Measurements from ENCODE around the gene ZNF804A. TPM values are rescaled to one million over a fixed set of nuclear protein-coding genes. Genes with fewer than 3 reads are reported as not detected.
A peak's percentile ranks its signal among the peaks of the same experiment; 100 is the strongest.

The ZNF804A gene
- total RNA-seq, 1 experiment from 2014 or later: not detected

DNA sequence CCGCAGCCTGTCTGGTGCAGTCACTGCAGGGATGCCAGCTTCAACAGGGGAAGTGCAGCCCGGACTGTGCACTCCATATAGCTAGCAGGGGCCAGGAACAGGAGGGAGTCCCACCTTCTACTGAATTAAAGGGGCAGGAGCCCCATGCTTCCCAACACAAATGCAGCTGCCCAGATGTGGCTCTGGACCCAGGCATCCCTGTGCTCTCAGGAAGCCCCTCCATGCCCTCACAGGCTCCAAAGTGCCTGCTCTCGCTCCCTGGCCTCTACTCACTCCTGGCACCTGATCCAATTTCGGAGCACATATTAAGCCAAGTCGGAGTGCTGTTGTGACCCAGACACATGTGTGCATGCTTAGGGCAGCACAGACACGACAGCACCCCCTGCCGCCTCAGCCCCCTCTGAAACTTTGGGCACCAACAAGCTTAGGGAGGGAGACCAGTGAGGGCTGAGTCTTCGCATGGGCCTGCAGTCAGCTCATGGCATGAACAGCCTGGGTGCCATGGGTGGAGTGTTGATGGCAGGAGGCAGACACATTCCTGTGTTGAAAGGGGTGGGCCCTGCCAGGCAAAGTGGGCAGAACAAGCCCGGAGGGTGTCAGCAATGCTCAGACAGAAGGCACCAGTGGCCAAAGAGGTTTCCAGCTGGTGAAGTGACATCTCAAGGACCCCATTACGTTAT lies 83.5 kb downstream of the ZNF804A start:
- H3K36me3 Mint-ChIP-seq (ENCODE audit: insufficient read depth, unreplicated experiment): no peaks in the 10 kb centered on the region
- no peak for DNase-seq
- no peaks in the 10 kb centered on the region for H3K36me3 ChIP-seq (ENCODE audit: control insufficient read depth, insufficient read depth, low read length)
- H3K9me3 ChIP-seq: no peaks in the 10 kb centered on the region; the same call in 1 of the 2 replicates
- ChIA-PET CTCF (no interaction called here), POLR2A (no interaction called here)
- H3K4me1 Mint-ChIP-seq (ENCODE audit: low read depth, unreplicated experiment): no peaks in the 10 kb centered on the region
- no peak overlapping the region for H3K4me3 ChIP-seq (ENCODE audit: low read depth, low read length)
- H3K27me3 ChIP-seq (replicated peaks; ENCODE audit: control insufficient read depth, insufficient read depth, low read length): no peaks in the 10 kb centered on the region
- no peaks in the 10 kb centered on the region for H3K4me1 ChIP-seq
- H3K4me3 Mint-ChIP-seq (ENCODE audit: unreplicated experiment): no peak overlapping the region
- H3K27me3 Mint-ChIP-seq (ENCODE audit: insufficient read depth, unreplicated experiment): no peaks in the 10 kb centered on the region
- BruUV-seq (replicated peaks): no TSS peak
- no peaks in the 10 kb centered on the region for H3K9me3 Mint-ChIP-seq (ENCODE audit: unreplicated experiment)
- no peak overlapping the region for H3K27ac Mint-ChIP-seq (ENCODE audit: unreplicated experiment)
- TF ChIP-seq, protein P1, sequence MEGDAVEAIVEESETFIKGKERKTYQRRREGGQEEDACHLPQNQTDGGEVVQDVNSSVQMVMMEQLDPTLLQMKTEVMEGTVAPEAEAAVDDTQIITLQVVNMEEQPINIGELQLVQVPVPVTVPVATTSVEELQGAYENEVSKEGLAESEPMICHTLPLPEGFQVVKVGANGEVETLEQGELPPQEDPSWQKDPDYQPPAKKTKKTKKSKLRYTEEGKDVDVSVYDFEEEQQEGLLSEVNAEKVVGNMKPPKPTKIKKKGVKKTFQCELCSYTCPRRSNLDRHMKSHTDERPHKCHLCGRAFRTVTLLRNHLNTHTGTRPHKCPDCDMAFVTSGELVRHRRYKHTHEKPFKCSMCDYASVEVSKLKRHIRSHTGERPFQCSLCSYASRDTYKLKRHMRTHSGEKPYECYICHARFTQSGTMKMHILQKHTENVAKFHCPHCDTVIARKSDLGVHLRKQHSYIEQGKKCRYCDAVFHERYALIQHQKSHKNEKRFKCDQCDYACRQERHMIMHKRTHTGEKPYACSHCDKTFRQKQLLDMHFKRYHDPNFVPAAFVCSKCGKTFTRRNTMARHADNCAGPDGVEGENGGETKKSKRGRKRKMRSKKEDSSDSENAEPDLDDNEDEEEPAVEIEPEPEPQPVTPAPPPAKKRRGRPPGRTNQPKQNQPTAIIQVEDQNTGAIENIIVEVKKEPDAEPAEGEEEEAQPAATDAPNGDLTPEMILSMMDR (IDR thresholded peaks at IDR 0.05; ENCODE audit: insufficient read depth in 1 of 2, low read depth in 1 of 2, low read length in 1 of 2, severe bottlenecking in 1 of 2, unreplicated experiment in 1 of 2): no peak
- intact Hi-C loops (cut with micrococcal nuclease; ENCODE audit: unreplicated experiment): no loop called here

DNA sequence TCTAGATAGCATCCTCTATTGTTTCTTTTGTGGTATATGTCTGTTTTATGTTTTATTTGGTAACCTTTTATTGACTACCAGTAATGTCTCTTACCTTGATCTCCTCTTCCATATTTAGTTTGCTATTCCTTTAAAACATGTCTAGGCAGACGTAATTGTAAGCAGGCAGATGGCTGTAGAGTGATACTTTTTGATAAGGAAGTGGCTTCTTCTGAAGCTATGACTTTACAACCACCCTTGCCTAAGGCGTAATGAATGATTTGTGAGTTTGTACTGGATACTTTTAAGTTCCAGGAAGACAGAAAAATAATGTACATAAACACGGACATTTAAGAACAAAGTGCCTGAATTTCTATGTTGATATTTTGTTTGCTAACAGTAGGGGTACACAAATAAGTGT lies 85.6 kb downstream of the ZNF804A start:
- BruUV-seq (replicated peaks): no TSS peak
- Histone ChIP-seq H3K27me3 (replicated peaks; ENCODE audit: control insufficient read depth, insufficient read depth, low read length) (no peaks in the 10 kb centered on the region), H3K4me3 (ENCODE audit: low read depth, low read length) (no peak overlapping the region), H3K9me3 (no peaks in the 10 kb centered on the region; the same call in 1 of the 2 replicates), H3K4me1 (no peaks in the 10 kb centered on the region), H3K36me3 (ENCODE audit: control insufficient read depth, insufficient read depth, low read length) (no peaks in the 10 kb centered on the region)
- intact Hi-C loops (cut with micrococcal nuclease; ENCODE audit: unreplicated experiment): no loop called here
- ChIA-PET CTCF (no interaction called here), POLR2A (no interaction called here)
- Mint-ChIP-seq H3K4me1 (ENCODE audit: low read depth, unreplicated experiment) (no peaks in the 10 kb centered on the region), H3K36me3 (ENCODE audit: insufficient read depth, unreplicated experiment) (no peaks in the 10 kb centered on the region), H3K27ac (ENCODE audit: unreplicated experiment) (no peak overlapping the region), H3K9me3 (ENCODE audit: unreplicated experiment) (no peaks in the 10 kb centered on the region), H3K4me3 (ENCODE audit: unreplicated experiment) (no peak overlapping the region), H3K27me3 (ENCODE audit: insufficient read depth, unreplicated experiment) (no peaks in the 10 kb centered on the region)
- DNase-seq: no peak
- TF ChIP-seq, protein P1 (IDR thresholded peaks at IDR 0.05; ENCODE audit: insufficient read depth in 1 of 2, low read depth in 1 of 2, low read length in 1 of 2, severe bottlenecking in 1 of 2, unreplicated experiment in 1 of 2): no peak

DNA sequence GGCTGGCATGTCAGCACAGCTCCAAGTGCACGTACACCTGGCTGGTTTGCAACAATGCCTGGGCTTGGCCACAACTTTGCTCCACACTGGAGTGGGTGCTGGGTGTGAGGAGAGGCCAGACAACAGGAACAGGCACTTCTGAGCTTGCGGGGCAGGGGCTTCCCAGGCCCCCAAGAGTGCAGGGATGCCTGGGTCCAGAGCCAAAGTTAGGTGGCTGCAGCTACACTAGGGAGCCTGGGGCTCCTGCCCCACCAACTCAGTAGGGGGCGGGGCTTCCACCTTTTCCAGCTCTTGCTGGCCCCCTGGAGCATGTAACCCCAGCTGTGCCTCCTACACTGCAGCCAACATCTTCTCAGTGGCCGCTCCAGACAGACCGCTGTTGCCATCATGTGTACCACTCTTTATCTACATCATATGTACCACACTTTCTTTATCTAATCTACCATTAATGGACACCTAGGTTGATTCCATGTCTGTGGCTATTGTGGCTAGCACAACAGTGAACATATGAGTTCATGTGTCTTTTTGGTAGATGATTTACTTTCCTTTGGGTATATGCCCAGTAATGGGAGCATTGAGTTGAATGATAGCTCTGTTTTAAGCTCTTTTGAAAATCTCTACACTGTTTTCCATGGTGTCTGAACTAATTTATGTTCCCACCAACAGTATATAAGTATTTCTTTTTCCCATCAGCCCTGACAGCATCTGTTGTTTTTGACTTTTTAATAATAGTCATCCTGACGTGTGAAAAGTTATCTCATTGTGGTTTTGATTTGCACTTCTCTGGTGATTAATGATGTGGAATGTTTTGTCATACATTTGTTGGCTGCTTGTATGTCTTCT lies 87.9 kb downstream of the ZNF804A start:
- Histone ChIP-seq H3K4me3 (ENCODE audit: low read depth, low read length) (no peak overlapping the region), H3K27me3 (replicated peaks; ENCODE audit: control insufficient read depth, insufficient read depth, low read length) (no peaks in the 10 kb centered on the region), H3K4me1 (no peaks in the 10 kb centered on the region), H3K9me3 (no peaks in the 10 kb centered on the region), H3K36me3 (ENCODE audit: control insufficient read depth, insufficient read depth, low read length) (no peaks in the 10 kb centered on the region)
- ChIA-PET CTCF (no interaction called here), POLR2A (no interaction called here)
- DNase-seq: peak in 1 of 2 experiments; percentile 18
- Mint-ChIP-seq H3K4me1 (ENCODE audit: low read depth, unreplicated experiment) (no peaks in the 10 kb centered on the region), H3K4me3 (ENCODE audit: unreplicated experiment) (no peak overlapping the region), H3K27ac (ENCODE audit: unreplicated experiment) (no peak overlapping the region), H3K9me3 (ENCODE audit: unreplicated experiment) (no peaks in the 10 kb centered on the region), H3K36me3 (ENCODE audit: insufficient read depth, unreplicated experiment) (no peaks in the 10 kb centered on the region), H3K27me3 (ENCODE audit: insufficient read depth, unreplicated experiment) (no peaks in the 10 kb centered on the region)
- no TSS peak for BruUV-seq (replicated peaks)
- TF ChIP-seq, protein P1 (IDR thresholded peaks at IDR 0.05; ENCODE audit: insufficient read depth in 1 of 2, low read depth in 1 of 2, low read length in 1 of 2, severe bottlenecking in 1 of 2, unreplicated experiment in 1 of 2): no peak
- intact Hi-C loops (cut with micrococcal nuclease; ENCODE audit: unreplicated experiment): no loop called here
